ENCODE measurements around the gene TMEM147.

The TMEM147 gene

DNA sequence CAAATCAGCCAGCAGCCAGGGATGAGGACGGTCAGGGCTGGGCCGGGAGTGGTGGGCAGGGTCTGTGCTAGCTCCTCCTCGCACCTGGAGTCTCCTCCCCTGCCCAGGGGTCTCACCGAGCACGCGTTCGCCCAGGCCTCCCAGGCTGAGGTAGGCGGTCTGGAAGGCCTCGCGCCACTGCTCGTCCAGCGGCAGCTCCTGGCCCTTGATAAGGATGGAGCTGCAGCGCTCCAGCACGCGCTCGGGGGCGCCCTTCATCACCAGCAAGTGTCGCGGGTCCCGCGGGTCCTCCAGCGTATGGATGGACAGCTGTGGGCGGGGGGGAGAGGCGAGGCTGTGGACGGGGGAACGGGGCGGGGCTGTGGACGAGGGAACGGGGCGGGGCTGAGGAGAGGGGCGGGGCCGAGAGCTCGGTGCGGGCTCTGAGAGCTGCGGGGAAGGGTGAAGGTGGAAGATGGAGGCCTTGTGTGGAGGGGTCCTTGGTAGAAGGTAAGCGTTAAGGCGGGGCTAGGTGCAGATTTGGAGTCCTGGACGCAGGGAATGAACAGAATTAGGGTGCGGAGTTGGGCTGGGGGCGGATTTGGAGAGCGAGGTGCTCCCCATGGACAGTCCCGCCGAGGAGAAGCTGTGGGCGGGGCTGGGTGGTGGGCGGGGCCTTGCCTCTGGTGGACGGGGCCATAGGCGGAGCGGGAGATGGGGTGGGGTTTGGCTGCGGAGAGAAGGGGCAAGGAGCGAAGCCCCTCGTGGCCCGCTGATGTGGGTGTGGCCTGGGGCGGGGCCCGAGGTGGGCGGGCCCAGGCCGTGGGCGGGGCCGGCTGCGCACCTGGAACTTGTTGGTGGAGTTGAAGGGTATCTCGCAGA, 12.3 kb downstream of the TMEM147 start:
- Histone ChIP-seq H3K4me3 (ENCODE audit: low read depth, low read length) (peak overlapping the region; percentile 56), H3K79me2 (ENCODE audit: control insufficient read depth, insufficient read depth, low read length, unreplicated experiment) (no peaks in the 10 kb centered on the region), H3K4me1 (ENCODE audit: control insufficient read depth, insufficient read depth, low read length, unreplicated experiment) (no peaks in the 10 kb centered on the region), H3K27ac (ENCODE audit: low read depth, low read length) (no peak overlapping the region), H2AFZ (ENCODE audit: low read length, unreplicated experiment) (no peak overlapping the region), H3K36me3 (ENCODE audit: insufficient read depth, low read length) (no peaks in the 10 kb centered on the region), H3K27me3 (ENCODE audit: insufficient read depth, low read length) (peaks cover 23% of the 10 kb centered on the region)

DNA sequence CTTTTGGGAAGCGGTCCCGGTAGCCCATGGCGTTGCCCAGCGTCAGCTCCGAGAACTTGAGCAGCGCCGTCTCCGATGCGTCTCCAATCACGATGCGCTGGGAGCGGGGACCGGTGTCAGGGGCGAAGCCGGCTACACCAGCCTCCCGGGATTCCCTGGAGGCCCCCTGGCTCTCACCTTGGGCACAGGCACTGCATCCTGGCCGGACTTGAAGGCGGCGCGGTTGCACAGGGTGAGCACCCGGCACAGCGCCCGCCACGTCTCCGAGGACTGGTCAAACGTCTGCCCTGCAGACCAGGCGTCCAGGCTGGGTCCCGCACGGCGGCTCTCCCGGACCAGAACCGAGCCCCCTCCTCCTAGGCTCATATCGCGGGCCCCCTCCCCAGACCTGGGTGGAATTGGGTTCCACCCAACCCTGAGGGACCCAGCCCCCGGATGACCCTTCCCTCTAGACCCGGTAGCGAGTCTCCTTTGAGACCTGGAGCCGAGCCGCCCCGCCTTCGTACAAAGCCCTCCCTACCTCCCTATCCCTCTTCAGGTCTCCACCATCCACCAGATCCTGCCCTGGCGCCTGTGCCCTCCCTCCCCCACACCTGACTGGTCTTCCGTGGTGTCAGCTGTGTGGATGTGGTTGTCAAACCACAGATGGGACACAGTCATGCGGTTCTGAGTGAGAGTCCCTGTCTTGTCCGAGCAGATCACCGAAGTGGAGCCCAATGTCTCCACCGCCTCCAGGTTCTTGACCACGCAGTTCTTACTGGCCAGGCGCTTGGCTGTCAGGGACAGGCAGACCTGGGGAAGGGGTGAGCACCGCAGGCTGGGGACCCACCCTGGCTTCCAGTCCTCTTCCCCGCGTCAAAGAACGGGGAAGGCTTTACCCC, 13.2 kb downstream of the TMEM147 start:
- H3K79me2 ChIP-seq (ENCODE audit: control insufficient read depth, insufficient read depth, low read length, unreplicated experiment) = no peaks in the 10 kb centered on the region
- no peaks in the 10 kb centered on the region for H3K4me1 ChIP-seq (ENCODE audit: control insufficient read depth, insufficient read depth, low read length, unreplicated experiment)
- H3K36me3 ChIP-seq (ENCODE audit: insufficient read depth, low read length) = no peaks in the 10 kb centered on the region
- no peak overlapping the region for H3K27ac ChIP-seq (ENCODE audit: low read depth, low read length)
- no peak overlapping the region for H2AFZ ChIP-seq (ENCODE audit: low read length, unreplicated experiment)
- H3K27me3 ChIP-seq (ENCODE audit: insufficient read depth, low read length) = peaks cover 28% of the 10 kb centered on the region
- H3K4me3 ChIP-seq (ENCODE audit: low read depth, low read length) = peak overlapping the region; percentile 56

DNA sequence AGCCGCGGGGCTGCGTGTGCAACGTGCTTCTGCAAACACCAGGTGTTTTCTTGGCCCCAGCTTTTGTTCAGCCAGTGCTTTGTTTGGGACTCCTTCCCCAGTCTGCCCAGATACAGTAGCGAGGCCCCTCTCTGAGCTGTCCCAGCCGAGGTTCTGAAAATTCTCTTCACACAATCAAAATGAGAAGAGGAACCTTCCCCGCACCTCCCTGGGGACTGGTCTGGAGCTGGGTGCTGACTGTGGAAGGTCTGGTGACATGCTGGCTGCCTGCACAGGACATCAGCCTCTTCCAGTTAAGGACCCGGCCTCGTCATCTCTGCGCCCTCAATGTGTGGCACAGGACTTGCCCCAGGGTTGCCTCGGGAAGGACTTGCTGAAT, 13.8 kb downstream of the TMEM147 start:
- Histone ChIP-seq H3K79me2 (ENCODE audit: control insufficient read depth, insufficient read depth, low read length, unreplicated experiment) (no peaks in the 10 kb centered on the region), H3K27ac (ENCODE audit: low read depth, low read length) (no peak overlapping the region), H3K27me3 (ENCODE audit: insufficient read depth, low read length) (peaks cover 28% of the 10 kb centered on the region), H3K4me3 (ENCODE audit: low read depth, low read length) (no peak overlapping the region), H3K36me3 (ENCODE audit: insufficient read depth, low read length) (no peaks in the 10 kb centered on the region), H3K4me1 (ENCODE audit: control insufficient read depth, insufficient read depth, low read length, unreplicated experiment) (no peaks in the 10 kb centered on the region), H2AFZ (ENCODE audit: low read length, unreplicated experiment) (no peak overlapping the region)

DNA sequence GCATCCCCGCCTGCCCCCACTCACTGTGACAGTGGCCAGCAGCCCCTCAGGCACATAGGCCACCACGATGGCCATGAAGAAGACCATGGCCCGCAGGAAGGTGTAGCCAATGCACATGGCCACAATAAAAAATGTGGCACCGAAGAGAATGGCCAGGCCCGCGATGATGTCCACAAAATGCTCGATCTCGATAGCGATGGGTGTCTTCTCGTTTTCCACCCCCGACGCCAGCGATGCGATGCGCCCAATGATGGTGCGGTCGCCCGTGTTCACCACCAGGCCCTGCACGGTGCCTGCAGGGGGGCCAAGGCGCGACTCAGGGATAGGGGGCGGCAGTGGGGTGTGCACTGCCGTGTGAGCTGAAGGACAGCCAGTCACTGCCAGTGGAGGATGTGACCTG, 14.4 kb downstream of the TMEM147 start:
- no peaks in the 10 kb centered on the region for H3K79me2 ChIP-seq (ENCODE audit: control insufficient read depth, insufficient read depth, low read length, unreplicated experiment)
- no peak overlapping the region for H2AFZ ChIP-seq (ENCODE audit: low read length, unreplicated experiment)
- H3K27ac ChIP-seq (ENCODE audit: low read depth, low read length) = no peak overlapping the region
- H3K4me1 ChIP-seq (ENCODE audit: control insufficient read depth, insufficient read depth, low read length, unreplicated experiment) = no peaks in the 10 kb centered on the region
- H3K4me3 ChIP-seq (ENCODE audit: low read depth, low read length) = no peak overlapping the region
- peaks cover 28% of the 10 kb centered on the region for H3K27me3 ChIP-seq (ENCODE audit: insufficient read depth, low read length)
- H3K36me3 ChIP-seq (ENCODE audit: insufficient read depth, low read length) = no peaks in the 10 kb centered on the region

- H3K36me3 ChIP-seq (ENCODE audit: insufficient read depth, low read length) = no peaks in the 10 kb centered on the region
- no peaks in the 10 kb centered on the region for H3K79me2 ChIP-seq (ENCODE audit: control insufficient read depth, insufficient read depth, low read length, unreplicated experiment)
- H3K27me3 ChIP-seq (ENCODE audit: insufficient read depth, low read length) = peaks cover 28% of the 10 kb centered on the region
- no peak overlapping the region for H3K4me3 ChIP-seq (ENCODE audit: low read depth, low read length)
- H2AFZ ChIP-seq (ENCODE audit: low read length, unreplicated experiment) = no peak overlapping the region
- H3K4me1 ChIP-seq (ENCODE audit: control insufficient read depth, insufficient read depth, low read length, unreplicated experiment) = no peaks in the 10 kb centered on the region
- H3K27ac ChIP-seq (ENCODE audit: low read depth, low read length) = no peak overlapping the region
Observed at GRCh38 chr19:35560271-35560670, 14.8 kb downstream of the TMEM147 start.

DNA sequence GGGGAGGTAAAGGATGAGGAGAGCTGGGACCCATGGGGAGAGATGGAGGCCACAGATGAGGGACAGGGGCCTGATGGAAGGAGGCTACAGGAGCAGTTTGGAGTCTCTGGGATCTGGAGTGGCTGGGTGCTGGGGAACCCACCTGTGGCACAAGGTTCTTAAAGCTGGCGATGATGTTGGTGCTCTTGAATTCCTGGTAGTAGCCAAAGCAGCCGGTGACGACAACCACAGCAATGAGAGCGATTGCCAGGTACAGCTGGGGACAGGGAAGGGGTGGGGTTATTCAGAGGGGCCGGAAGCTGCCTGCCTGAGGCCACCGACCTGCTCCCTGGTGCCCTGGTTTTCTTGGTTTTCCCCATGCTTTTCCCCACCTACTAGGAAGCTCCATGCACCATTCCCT, 15.3 kb downstream of the TMEM147 start:
- H3K4me3 ChIP-seq (ENCODE audit: low read depth, low read length) = no peak overlapping the region
- H3K4me1 ChIP-seq (ENCODE audit: control insufficient read depth, insufficient read depth, low read length, unreplicated experiment) = no peaks in the 10 kb centered on the region
- no peak overlapping the region for H3K27ac ChIP-seq (ENCODE audit: low read depth, low read length)
- H3K79me2 ChIP-seq (ENCODE audit: control insufficient read depth, insufficient read depth, low read length, unreplicated experiment) = no peaks in the 10 kb centered on the region
- peaks cover 28% of the 10 kb centered on the region for H3K27me3 ChIP-seq (ENCODE audit: insufficient read depth, low read length)
- H2AFZ ChIP-seq (ENCODE audit: low read length, unreplicated experiment) = no peak overlapping the region
- no peaks in the 10 kb centered on the region for H3K36me3 ChIP-seq (ENCODE audit: insufficient read depth, low read length)

GRCh38 chr19:35561436-35561835, 16.0 kb downstream of the TMEM147 start:
- Histone ChIP-seq H3K4me3 (ENCODE audit: low read depth, low read length) (no peak overlapping the region), H3K4me1 (ENCODE audit: control insufficient read depth, insufficient read depth, low read length, unreplicated experiment) (no peaks in the 10 kb centered on the region), H3K27me3 (ENCODE audit: insufficient read depth, low read length) (peaks cover 28% of the 10 kb centered on the region), H3K36me3 (ENCODE audit: insufficient read depth, low read length) (no peaks in the 10 kb centered on the region), H3K79me2 (ENCODE audit: control insufficient read depth, insufficient read depth, low read length, unreplicated experiment) (no peaks in the 10 kb centered on the region), H3K27ac (ENCODE audit: low read depth, low read length) (no peak overlapping the region), H2AFZ (ENCODE audit: low read length, unreplicated experiment) (no peak overlapping the region)

DNA sequence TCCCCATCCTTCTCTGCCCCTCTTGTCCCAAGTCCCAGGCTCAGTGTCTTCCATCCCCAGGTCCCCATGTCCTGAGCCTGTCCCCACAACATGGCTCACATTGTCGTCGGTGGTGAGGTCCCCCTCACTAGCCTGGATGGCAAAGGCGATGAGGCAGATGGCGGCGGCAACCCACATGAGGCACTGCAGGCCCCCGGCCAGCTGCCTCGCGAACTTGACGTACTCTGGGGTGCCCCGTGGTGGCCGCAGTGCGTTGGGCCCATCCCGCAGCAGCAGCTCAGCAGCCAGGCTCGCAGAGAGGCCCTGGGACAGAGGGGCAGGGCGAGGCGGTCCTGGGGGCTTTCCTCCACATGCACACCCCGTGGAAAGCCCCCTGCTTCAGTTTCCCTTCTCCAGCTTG, 16.9 kb downstream of the TMEM147 start:
- H3K79me2 ChIP-seq (ENCODE audit: control insufficient read depth, insufficient read depth, low read length, unreplicated experiment) = no peaks in the 10 kb centered on the region

DNA sequence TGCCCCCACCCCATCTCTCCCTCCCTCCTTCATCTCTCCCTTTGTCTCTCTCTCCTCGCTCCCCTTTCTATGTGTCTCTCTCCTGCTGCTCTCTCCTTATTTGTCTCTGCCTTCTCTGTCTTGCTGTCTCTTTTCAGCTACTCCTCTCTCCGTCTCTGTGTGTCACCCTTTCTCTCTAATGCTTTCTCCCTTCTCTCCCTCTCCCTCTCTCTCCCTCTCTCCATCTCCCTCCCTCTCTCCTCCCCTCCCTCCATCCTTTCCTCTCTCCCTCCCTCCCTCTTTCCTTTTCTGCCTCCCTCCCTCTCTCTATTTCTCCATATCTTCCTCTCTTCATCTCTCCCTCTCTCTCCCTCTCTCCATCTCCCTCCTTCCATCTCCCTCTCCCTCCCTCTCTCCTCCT, 17.4 kb downstream of the TMEM147 start:
- Histone ChIP-seq H3K27me3 (ENCODE audit: insufficient read depth, low read length) (peaks cover 28% of the 10 kb centered on the region), H3K4me1 (ENCODE audit: control insufficient read depth, insufficient read depth, low read length, unreplicated experiment) (no peaks in the 10 kb centered on the region), H3K79me2 (ENCODE audit: control insufficient read depth, insufficient read depth, low read length, unreplicated experiment) (no peaks in the 10 kb centered on the region), H2AFZ (ENCODE audit: low read length, unreplicated experiment) (no peak overlapping the region), H3K4me3 (ENCODE audit: low read depth, low read length) (no peak overlapping the region), H3K36me3 (ENCODE audit: insufficient read depth, low read length) (no peaks in the 10 kb centered on the region), H3K27ac (ENCODE audit: low read depth, low read length) (no peak overlapping the region)

More for the DNA sequence above, 16.9 kb downstream of the TMEM147 start:
- Histone ChIP-seq H3K27me3 (ENCODE audit: insufficient read depth, low read length) (peaks cover 28% of the 10 kb centered on the region), H3K27ac (ENCODE audit: low read depth, low read length) (no peak overlapping the region), H3K4me3 (ENCODE audit: low read depth, low read length) (no peak overlapping the region), H3K36me3 (ENCODE audit: insufficient read depth, low read length) (no peaks in the 10 kb centered on the region), H3K4me1 (ENCODE audit: control insufficient read depth, insufficient read depth, low read length, unreplicated experiment) (no peaks in the 10 kb centered on the region), H2AFZ (ENCODE audit: low read length, unreplicated experiment) (no peak overlapping the region)

- no peaks in the 10 kb centered on the region for H3K36me3 ChIP-seq (ENCODE audit: insufficient read depth, low read length)
- H3K79me2 ChIP-seq (ENCODE audit: control insufficient read depth, insufficient read depth, low read length, unreplicated experiment) = no peaks in the 10 kb centered on the region
- peaks cover 24% of the 10 kb centered on the region for H3K27me3 ChIP-seq (ENCODE audit: insufficient read depth, low read length)
- H3K4me1 ChIP-seq (ENCODE audit: control insufficient read depth, insufficient read depth, low read length, unreplicated experiment) = no peaks in the 10 kb centered on the region
- H2AFZ ChIP-seq (ENCODE audit: low read length, unreplicated experiment) = no peak within 1 kb of the TSS
- no peak within 1 kb of the TSS for H3K4me3 ChIP-seq (ENCODE audit: low read depth, low read length)
- H3K27ac ChIP-seq (ENCODE audit: low read depth, low read length) = no peak within 1 kb of the TSS
Observed at GRCh38 chr19:35563207-35563829, 17.9 kb downstream of the TMEM147 start, which contains the start of gene ATP4A. TSS of gene ATP4A (minus strand) at chr19:35563658. CDS start at chr19:35563629, 29 bp downstream.
